Progenitor cell of endocrine pancreas (in vitro differentiated cells): ENCODE measurements around the gene UQCRC1. TPM values are rescaled to one million over a fixed set of nuclear protein-coding genes. Genes with fewer than 3 reads are reported as not detected.

Experiments
- DNase-seq: peaks from one replicate; pipeline ENCODE4 v3.0.0; 2021; ENCODE audit warnings: low spot score; ENCODE audit not compliant: unreplicated experiment
- H3K27ac Mint-ChIP-seq: 2 replicates; pipeline ENCODE4 v1.8.0; 2021; ENCODE audit warnings: mild to moderate bottlenecking, moderate library complexity, mixed read lengths
- H3K27me3 Mint-ChIP-seq: 2 replicates; pipeline ENCODE4 v1.8.0; 2021; ENCODE audit warnings: mixed read lengths
- H3K36me3 Mint-ChIP-seq: 2 replicates; pipeline ENCODE4 v1.8.0; 2022; ENCODE audit warnings: mixed read lengths; ENCODE audit not compliant: insufficient read depth
- H3K4me1 Mint-ChIP-seq: 2 replicates; pipeline ENCODE4 v1.8.0; 2021; ENCODE audit warnings: low read depth, mixed read lengths
- H3K4me3 Mint-ChIP-seq: 2 replicates; pipeline ENCODE4 v1.8.0; 2021; ENCODE audit warnings: low read depth, mild to moderate bottlenecking, moderate library complexity, mixed read lengths
- H3K9me3 Mint-ChIP-seq: 2 replicates; pipeline ENCODE4 v1.8.0; 2021; ENCODE audit warnings: low read depth, mixed read lengths
- total RNA-seq: library from RNA; stranded (reverse); gene quantifications from 2 replicates; pipeline ENCODE4 v1.2.1, GENCODE V29; 2021
- TF ChIP-seq, protein P1 (sequence below): fragments of 200-600 bp; sonication (generic); IDR thresholded peaks from one replicate; pipeline ENCODE4 v1.5.0; 2021; ENCODE audit warnings: antibody characterized with exemption, mild to moderate bottlenecking; ENCODE audit not compliant: unreplicated experiment

Gene UQCRC1
- total RNA-seq, 1 donor from 2014 or later: 219 TPM

DNA sequence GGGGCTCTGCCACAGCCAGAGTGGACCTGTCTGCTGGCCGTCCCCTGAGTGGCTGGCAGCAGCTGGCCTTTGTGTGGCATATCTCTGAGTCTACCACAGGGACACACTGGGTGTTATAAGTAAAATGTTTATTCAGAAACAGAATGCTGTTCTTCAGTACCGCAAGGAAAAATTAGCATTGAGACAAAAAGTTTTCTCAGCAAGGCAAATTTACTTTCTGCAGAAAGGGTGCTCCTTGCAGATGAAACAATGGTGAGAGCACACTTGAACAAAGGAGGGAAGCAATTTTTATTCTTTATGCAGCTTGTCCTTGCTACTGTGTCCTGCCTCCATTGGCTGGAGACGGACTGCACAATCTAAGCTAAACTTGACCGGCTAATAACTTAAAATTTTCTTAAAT lies 8.1 kb upstream of the UQCRC1 start:
- peaks cover 3% of the 10 kb centered on the region for H3K4me1 Mint-ChIP-seq
- peaks cover 7% of the 10 kb centered on the region for H3K9me3 Mint-ChIP-seq
- DNase-seq: no peak
- TF ChIP-seq, protein P1, sequence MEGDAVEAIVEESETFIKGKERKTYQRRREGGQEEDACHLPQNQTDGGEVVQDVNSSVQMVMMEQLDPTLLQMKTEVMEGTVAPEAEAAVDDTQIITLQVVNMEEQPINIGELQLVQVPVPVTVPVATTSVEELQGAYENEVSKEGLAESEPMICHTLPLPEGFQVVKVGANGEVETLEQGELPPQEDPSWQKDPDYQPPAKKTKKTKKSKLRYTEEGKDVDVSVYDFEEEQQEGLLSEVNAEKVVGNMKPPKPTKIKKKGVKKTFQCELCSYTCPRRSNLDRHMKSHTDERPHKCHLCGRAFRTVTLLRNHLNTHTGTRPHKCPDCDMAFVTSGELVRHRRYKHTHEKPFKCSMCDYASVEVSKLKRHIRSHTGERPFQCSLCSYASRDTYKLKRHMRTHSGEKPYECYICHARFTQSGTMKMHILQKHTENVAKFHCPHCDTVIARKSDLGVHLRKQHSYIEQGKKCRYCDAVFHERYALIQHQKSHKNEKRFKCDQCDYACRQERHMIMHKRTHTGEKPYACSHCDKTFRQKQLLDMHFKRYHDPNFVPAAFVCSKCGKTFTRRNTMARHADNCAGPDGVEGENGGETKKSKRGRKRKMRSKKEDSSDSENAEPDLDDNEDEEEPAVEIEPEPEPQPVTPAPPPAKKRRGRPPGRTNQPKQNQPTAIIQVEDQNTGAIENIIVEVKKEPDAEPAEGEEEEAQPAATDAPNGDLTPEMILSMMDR: no peak
- H3K4me3 Mint-ChIP-seq: no peak overlapping the region
- peaks cover 14% of the 10 kb centered on the region for H3K36me3 Mint-ChIP-seq
- H3K27me3 Mint-ChIP-seq: no peaks in the 10 kb centered on the region
- H3K27ac Mint-ChIP-seq: no peak overlapping the region

DNA sequence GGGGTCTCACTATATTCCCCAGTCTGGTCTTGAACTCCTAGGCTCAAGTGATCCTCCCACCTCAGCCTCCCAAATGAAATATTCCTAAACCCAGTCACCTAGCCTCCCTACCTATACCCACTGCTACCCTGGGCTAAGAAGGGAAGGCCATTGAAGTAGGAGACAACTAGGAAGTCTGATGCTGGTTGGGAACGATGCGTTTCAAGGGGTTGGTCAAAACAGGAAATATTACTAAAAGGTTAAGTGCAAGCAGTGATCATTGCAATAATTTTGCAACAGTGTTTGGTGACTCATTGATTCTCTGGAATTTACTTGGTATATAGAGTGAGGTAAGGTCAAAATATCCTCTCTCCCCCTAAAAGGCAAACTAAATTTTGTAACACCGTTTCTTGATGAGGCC lies 4.6 kb upstream of the UQCRC1 start:
- no peak for DNase-seq
- Mint-ChIP-seq H3K4me1 (peaks cover 15% of the 10 kb centered on the region), H3K4me3 (no peak overlapping the region), H3K9me3 (peaks cover 7% of the 10 kb centered on the region), H3K27me3 (no peaks in the 10 kb centered on the region), H3K36me3 (peaks cover 13% of the 10 kb centered on the region), H3K27ac (no peak overlapping the region)
- TF ChIP-seq, protein P1: no peak

DNA sequence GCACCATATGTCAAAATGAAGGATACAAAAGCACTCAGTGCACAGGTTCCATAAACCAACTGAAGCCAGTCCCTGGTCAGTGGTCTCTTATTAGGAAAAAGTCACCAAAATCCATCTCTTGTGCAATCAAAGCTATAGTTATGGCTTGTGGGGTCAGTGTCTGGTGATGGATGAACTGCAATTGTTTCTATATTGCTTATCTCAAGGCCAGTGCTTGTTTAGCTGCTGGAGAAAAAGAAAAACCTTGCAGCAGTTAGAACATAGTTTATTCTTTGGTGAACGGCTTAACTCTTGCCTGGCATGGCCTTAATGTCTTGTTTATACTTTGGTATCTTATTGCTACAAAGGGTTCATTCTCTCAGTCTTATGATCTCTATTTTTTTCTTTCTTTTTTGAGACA lies 2.9 kb upstream of the UQCRC1 start:
- Mint-ChIP-seq H3K27me3 (no peaks in the 10 kb centered on the region), H3K36me3 (peaks cover 11% of the 10 kb centered on the region), H3K27ac (peak overlapping the region; percentile 92), H3K4me1 (peaks cover 23% of the 10 kb centered on the region), H3K9me3 (peaks cover 3% of the 10 kb centered on the region), H3K4me3 (no peak overlapping the region)
- TF ChIP-seq, protein P1: no peak
- DNase-seq: no peak

DNA sequence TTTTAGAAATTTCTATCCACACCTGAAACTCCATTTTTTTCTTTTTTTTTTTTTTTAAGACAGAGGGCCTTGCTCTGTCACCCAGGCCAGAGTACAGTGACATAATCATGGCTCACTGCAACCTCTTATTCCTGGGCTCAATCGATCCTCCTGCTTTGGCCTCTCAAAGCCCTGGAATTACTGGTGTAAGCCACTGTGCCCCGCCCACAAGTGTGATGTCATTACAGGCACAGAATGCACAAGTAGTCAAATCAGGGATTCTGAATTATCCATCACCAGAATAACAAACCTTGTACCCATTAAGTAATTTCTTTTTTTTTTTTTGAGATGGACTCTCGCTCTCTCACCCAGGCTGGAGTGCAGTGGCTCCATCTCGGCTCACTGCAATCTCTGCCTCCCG lies 1.9 kb downstream of the UQCRC1 start:
- peaks cover 20% of the 10 kb centered on the region for H3K4me1 Mint-ChIP-seq
- peaks cover 13% of the 10 kb centered on the region for H3K36me3 Mint-ChIP-seq
- H3K27me3 Mint-ChIP-seq: no peaks in the 10 kb centered on the region
- H3K4me3 Mint-ChIP-seq: peak overlapping the region; percentile 99
- H3K9me3 Mint-ChIP-seq: no peaks in the 10 kb centered on the region
- no peak for DNase-seq
- TF ChIP-seq, protein P1: no peak
- H3K27ac Mint-ChIP-seq: no peak overlapping the region

DNA sequence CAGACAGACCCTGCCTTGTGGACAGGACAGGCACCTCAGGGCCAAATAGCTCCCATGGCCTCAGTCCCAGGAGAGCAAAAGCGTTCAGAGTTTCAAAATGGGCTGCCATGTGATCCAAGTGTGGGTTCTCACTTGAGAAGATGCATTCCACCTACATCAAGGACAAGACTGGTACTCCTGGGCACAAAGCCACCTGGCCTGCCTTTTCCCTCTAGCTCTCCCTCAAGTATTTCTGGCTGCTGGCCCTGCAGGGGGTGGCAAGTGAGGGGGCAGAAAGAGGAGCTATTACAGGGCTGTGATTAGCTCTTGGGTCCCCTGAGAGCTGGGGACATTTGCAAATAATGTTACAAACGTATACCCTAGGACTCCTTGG lies 7.8 kb downstream of the UQCRC1 start:
- Mint-ChIP-seq H3K27ac (no peak overlapping the region), H3K4me3 (no peak overlapping the region), H3K27me3 (no peaks in the 10 kb centered on the region), H3K36me3 (peaks cover 14% of the 10 kb centered on the region), H3K4me1 (no peaks in the 10 kb centered on the region), H3K9me3 (no peaks in the 10 kb centered on the region)
- DNase-seq: no peak
- TF ChIP-seq, protein P1: no peak
